ENCODE results near the gene CAMK4.

The CAMK4 gene

DNA sequence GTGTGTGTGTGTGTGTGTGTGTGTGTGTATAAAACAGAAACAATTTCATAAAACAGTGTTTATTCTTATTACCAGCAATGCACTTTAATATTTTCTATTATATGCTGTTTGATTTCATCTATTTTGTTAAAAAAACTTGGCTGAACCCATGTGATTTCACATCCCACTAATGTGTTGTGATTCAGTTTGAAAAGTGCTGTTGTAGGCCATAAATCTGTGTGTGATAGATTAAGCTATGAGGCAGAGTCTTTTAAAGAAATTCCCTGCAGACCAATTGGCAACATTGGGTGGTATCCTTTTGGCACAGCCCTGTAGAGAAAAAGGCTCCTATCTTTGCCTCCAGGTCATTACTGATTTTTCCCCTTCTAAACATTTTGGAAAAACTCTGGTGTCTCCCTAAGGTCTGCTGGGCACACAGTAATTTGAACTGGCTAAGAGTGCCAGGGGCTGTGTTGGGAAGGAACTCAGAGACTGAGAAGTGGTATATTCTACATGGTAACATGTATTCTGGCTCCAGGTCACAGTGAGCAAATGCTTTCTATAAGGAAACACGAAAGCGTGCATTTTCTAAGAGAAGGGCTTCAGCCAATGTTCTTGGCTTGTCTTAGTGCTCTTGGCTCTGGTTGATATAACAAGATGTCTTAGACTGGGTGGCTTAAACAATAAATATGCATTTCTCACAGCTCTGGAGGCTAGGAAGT, 4.5 kb downstream of the CAMK4 start:
- H3K36me3 ChIP-seq (ENCODE audit: control insufficient read depth, insufficient read depth, low read length), result no peaks in the 10 kb centered on the region
- H3K27me3 ChIP-seq (ENCODE audit: control insufficient read depth, insufficient read depth, low read length), result peaks cover 6% of the 10 kb centered on the region; the same call in 1 of the 2 replicates
- no peak overlapping the region for H3K27ac ChIP-seq (ENCODE audit: low read length)
- no peak overlapping the region for H3K4me3 ChIP-seq (ENCODE audit: low read length)
- DNase-seq (ENCODE audit: low read depth, low spot score), result no peak
- no peaks in the 10 kb centered on the region for H3K9me3 ChIP-seq (ENCODE audit: control insufficient read depth, insufficient read depth, low read length)
- no CpG with 5 or more reads among the region's 2 CpGs for WGBS (ENCODE audit: insufficient coverage, insufficient read length)
- H3K4me1 ChIP-seq (ENCODE audit: control insufficient read depth, insufficient read depth, low read length), result no peaks in the 10 kb centered on the region

DNA sequence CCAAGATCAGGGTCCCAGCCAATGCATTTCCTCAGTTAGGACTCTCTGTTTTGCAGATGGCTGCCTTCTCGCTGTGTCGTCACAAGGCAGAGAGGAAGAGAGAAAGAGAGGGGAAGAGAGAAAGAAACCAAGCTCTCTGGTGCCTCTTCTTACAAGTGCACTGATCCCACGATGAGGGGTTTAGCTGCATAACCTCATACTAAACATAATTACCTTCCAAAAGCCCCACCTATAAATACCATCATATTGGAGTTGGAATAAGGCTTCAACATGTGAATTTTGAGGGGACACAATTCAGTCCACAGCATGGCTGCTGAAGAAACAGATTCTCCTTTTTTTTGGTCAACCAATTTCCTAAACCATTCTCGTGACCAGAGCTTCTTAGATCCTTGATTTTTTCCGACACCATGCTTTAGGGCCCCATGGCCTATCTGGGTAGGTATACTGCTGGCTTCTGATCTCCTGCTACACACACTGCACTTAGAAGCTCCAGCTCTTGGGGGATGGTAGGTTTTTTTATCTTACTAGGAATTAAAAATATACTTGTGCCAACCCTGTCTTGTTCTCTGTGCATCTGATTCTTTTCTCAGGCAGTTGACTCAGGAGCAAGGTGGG, 5.1 kb downstream of the CAMK4 start:
- no CpG with 5 or more reads among the region's 5 CpGs for WGBS (ENCODE audit: insufficient coverage, insufficient read length)
- Histone ChIP-seq H3K9me3 (ENCODE audit: control insufficient read depth, insufficient read depth, low read length) (no peaks in the 10 kb centered on the region), H3K27me3 (ENCODE audit: control insufficient read depth, insufficient read depth, low read length) (peaks cover 6% of the 10 kb centered on the region; the same call in 1 of the 2 replicates), H3K4me1 (ENCODE audit: control insufficient read depth, insufficient read depth, low read length) (no peaks in the 10 kb centered on the region), H3K27ac (ENCODE audit: low read length) (no peak overlapping the region), H3K36me3 (ENCODE audit: control insufficient read depth, insufficient read depth, low read length) (no peaks in the 10 kb centered on the region), H3K4me3 (ENCODE audit: low read length) (no peak overlapping the region)
- no peak for DNase-seq (ENCODE audit: low read depth, low spot score)

DNA sequence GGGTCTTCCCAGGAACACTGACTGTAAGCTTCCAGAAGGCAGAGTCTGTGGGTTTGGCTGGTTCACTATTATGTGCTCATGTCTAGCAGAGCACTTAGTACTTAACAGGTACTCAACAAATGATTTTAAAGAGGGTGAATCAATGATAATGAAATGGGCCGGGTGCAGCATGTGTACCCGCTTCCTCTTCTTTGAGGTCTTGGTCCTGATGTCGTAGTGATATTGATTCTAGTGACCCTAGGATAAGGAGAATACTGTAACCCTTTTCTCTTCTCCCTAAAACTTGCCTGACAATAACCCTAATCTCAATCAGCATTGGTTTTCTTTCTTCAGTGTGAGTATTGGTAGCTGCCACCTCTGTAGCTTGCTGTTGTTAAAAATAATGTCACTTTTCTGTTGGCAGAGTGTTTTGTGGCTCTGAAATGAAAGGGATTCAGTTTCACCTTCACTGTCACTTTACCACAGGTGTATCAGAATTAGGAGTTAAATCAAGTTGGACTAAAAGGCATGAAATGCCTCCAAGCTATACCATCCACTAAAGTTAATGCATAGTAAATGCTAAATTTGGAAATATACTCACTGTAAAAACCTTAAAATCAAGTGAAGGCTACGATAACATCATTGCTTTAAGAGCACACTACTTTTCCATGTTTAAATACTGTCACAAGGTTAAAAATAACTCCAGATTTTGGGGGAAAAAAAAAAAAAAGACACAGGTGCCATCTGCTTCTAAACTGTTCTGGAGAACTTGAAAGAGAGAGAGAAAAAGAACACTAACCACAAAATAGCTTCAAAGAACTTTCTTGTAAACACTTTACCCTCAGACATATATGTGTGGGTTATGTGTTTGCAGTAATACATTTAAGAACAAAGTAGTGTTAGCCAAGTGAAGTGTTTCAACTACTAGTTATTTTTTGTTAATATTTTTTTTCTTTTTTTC, 6.0 kb downstream of the CAMK4 start:
- H3K27me3 ChIP-seq (ENCODE audit: control insufficient read depth, insufficient read depth, low read length), result peaks cover under 1% of the 10 kb centered on the region; the same call in 1 of the 2 replicates
- no peaks in the 10 kb centered on the region for H3K4me1 ChIP-seq (ENCODE audit: control insufficient read depth, insufficient read depth, low read length)
- no peak overlapping the region for H3K27ac ChIP-seq (ENCODE audit: low read length)
- no peak overlapping the region for H3K4me3 ChIP-seq (ENCODE audit: low read length)
- DNase-seq (ENCODE audit: low read depth, low spot score), result no peak
- WGBS (ENCODE audit: insufficient coverage, insufficient read length), result no CpG with 5 or more reads among the region's 4 CpGs
- no peaks in the 10 kb centered on the region for H3K9me3 ChIP-seq (ENCODE audit: control insufficient read depth, insufficient read depth, low read length)
- no peaks in the 10 kb centered on the region for H3K36me3 ChIP-seq (ENCODE audit: control insufficient read depth, insufficient read depth, low read length)

DNA sequence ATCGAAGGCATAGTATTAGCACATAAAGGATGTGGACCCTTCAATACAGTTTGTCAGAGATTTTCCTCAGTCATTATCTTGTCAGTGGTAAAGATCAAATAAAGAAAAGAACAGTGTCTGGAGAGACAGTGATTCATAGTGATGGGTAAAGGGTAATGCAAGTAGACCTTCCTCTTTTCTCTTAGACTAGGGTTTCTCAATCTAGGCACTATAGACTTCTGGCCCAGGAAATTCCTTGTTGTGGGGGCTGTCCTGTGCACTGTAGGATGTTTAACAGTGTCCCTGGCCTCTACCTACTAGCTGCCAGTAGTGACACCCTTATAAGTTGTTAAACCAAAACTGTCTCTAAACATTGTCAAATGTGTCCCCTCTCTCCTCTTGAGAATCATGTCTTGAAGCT, 6.9 kb downstream of the CAMK4 start:
- no peaks in the 10 kb centered on the region for H3K36me3 ChIP-seq (ENCODE audit: control insufficient read depth, insufficient read depth, low read length)
- WGBS (ENCODE audit: insufficient coverage, insufficient read length), result no CpG with 5 or more reads among the region's 1 CpG
- no peaks in the 10 kb centered on the region for H3K4me1 ChIP-seq (ENCODE audit: control insufficient read depth, insufficient read depth, low read length)
- H3K9me3 ChIP-seq (ENCODE audit: control insufficient read depth, insufficient read depth, low read length), result no peaks in the 10 kb centered on the region
- no peak overlapping the region for H3K4me3 ChIP-seq (ENCODE audit: low read length)
- no peak for DNase-seq (ENCODE audit: low read depth, low spot score)
- H3K27ac ChIP-seq (ENCODE audit: low read length), result no peak overlapping the region
- H3K27me3 ChIP-seq (ENCODE audit: control insufficient read depth, insufficient read depth, low read length), result no peaks in the 10 kb centered on the region

DNA sequence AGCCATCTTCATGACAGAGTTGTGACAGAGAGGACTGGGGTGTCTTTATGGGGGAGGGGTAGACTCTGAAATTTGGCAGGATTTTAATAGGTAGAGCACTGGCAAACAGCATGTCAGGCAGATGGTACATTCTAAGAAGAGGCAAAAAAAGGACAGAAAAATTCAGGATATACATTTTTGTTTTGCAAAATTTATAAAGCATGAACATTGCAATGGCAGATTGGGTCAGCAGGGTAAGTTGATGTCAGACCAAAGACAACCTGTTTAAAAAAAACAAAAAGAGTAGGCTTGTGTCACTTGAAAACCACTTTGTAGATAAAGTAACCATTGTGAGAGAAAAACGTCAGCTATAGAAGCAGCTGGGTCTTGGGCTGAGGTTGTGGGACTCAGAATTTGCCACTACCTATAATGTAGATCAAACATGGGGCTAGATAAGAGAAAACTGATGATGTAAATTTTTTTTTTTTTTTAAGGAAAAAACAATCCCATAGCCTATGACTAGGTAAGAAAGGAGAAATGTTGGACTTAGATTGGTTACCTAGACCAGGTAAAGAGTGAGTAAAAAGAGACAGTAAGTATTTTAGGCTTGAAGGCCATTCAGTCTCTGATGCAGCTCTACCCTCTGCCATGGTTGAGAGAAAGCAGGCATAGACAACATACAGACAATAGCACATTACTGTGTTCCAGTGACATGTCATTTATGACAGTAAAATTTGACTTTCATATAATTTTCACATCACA, 8.3 kb downstream of the CAMK4 start:
- no CpG with 5 or more reads among the region's 1 CpG for WGBS (ENCODE audit: insufficient coverage, insufficient read length)
- no peaks in the 10 kb centered on the region for H3K9me3 ChIP-seq (ENCODE audit: control insufficient read depth, insufficient read depth, low read length)
- H3K4me3 ChIP-seq (ENCODE audit: low read length), result no peak overlapping the region
- H3K27ac ChIP-seq (ENCODE audit: low read length), result no peak overlapping the region
- DNase-seq (ENCODE audit: low read depth, low spot score), result no peak
- H3K27me3 ChIP-seq (ENCODE audit: control insufficient read depth, insufficient read depth, low read length), result no peaks in the 10 kb centered on the region
- H3K4me1 ChIP-seq (ENCODE audit: control insufficient read depth, insufficient read depth, low read length), result no peaks in the 10 kb centered on the region
- H3K36me3 ChIP-seq (ENCODE audit: control insufficient read depth, insufficient read depth, low read length), result no peaks in the 10 kb centered on the region

DNA sequence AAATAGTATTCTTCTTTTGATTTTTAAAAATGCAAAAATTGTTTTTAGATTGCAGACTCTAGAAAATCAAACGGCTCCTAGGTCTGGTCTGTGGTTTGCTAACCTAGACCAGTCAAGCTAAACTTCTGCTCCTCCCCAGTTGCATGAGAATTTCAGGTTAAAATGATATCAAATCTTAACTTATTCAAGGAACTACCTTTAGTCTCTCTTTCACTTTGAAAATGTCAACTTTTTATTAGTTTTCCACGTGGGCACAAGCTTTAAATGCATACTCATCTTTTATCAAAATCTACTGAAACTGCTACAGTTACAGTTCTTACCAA, 8.8 kb downstream of the CAMK4 start:
- Histone ChIP-seq H3K4me1 (ENCODE audit: control insufficient read depth, insufficient read depth, low read length) (no peaks in the 10 kb centered on the region), H3K4me3 (ENCODE audit: low read length) (no peak overlapping the region)

DNA sequence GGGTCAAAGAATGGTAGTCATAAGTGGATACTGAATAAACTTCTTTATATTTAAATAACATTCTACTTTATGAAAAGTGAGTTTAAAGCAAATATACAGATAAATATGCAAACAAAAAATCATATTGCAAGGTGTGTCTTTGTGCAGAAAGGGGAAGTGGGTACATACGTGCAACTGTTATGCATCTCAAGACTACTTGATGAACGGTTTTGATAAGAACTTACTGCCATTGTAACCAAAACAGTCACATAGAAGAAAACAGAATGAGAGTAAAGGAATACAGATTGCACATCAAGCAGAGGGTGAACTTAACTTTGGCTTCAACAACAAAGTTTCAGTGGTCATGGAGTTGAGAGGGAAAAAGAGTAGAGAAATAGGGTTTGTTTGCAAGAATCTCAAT, 9.9 kb downstream of the CAMK4 start:
- H3K27me3 ChIP-seq (ENCODE audit: control insufficient read depth, insufficient read depth, low read length), result no peaks in the 10 kb centered on the region
- H3K36me3 ChIP-seq (ENCODE audit: control insufficient read depth, insufficient read depth, low read length), result no peaks in the 10 kb centered on the region
- no CpG with 5 or more reads among the region's 2 CpGs for WGBS (ENCODE audit: insufficient coverage, insufficient read length)
- no peak overlapping the region for H3K4me3 ChIP-seq (ENCODE audit: low read length)
- H3K4me1 ChIP-seq (ENCODE audit: control insufficient read depth, insufficient read depth, low read length), result no peaks in the 10 kb centered on the region
- no peaks in the 10 kb centered on the region for H3K9me3 ChIP-seq (ENCODE audit: control insufficient read depth, insufficient read depth, low read length)
- H3K27ac ChIP-seq (ENCODE audit: low read length), result no peak overlapping the region
- no peak for DNase-seq (ENCODE audit: low read depth, low spot score)

More for the DNA sequence above, 8.8 kb downstream of the CAMK4 start:
- H3K27ac ChIP-seq (ENCODE audit: low read length), result no peak overlapping the region
- H3K36me3 ChIP-seq (ENCODE audit: control insufficient read depth, insufficient read depth, low read length), result no peaks in the 10 kb centered on the region
- WGBS (ENCODE audit: insufficient coverage, insufficient read length), result no CpG with 5 or more reads among the region's 2 CpGs
- DNase-seq (ENCODE audit: low read depth, low spot score), result no peak
- no peaks in the 10 kb centered on the region for H3K9me3 ChIP-seq (ENCODE audit: control insufficient read depth, insufficient read depth, low read length)
- no peaks in the 10 kb centered on the region for H3K27me3 ChIP-seq (ENCODE audit: control insufficient read depth, insufficient read depth, low read length)

DNA sequence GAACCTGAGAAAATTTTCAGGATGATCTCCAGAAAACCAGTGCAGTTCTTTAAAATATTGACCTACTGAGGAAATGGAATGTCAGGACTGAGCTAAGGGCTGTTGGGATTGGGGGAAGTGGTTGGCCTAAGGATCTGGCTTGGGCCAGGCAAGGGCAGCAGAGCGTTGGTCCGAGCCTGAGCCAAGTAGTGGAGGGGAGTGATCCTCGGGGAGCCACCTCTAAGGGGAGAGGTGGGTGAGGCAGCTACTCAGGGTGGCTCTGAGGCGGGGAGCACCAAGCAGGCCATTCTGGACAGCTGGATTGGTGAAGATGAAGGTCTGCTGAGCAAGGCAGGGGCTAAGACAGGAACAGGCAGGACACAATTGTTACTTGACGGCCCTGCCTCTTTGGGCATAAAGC, 11.5 kb downstream of the CAMK4 start:
- no peaks in the 10 kb centered on the region for H3K27me3 ChIP-seq (ENCODE audit: control insufficient read depth, insufficient read depth, low read length)
- H3K4me3 ChIP-seq (ENCODE audit: low read length), result no peak overlapping the region
- no CpG with 5 or more reads among the region's 5 CpGs for WGBS (ENCODE audit: insufficient coverage, insufficient read length)
- no peaks in the 10 kb centered on the region for H3K9me3 ChIP-seq (ENCODE audit: control insufficient read depth, insufficient read depth, low read length)
- no peak for DNase-seq (ENCODE audit: low read depth, low spot score)
- H3K4me1 ChIP-seq (ENCODE audit: control insufficient read depth, insufficient read depth, low read length), result no peaks in the 10 kb centered on the region
- H3K36me3 ChIP-seq (ENCODE audit: control insufficient read depth, insufficient read depth, low read length), result no peaks in the 10 kb centered on the region
- no peak overlapping the region for H3K27ac ChIP-seq (ENCODE audit: low read length)

DNA sequence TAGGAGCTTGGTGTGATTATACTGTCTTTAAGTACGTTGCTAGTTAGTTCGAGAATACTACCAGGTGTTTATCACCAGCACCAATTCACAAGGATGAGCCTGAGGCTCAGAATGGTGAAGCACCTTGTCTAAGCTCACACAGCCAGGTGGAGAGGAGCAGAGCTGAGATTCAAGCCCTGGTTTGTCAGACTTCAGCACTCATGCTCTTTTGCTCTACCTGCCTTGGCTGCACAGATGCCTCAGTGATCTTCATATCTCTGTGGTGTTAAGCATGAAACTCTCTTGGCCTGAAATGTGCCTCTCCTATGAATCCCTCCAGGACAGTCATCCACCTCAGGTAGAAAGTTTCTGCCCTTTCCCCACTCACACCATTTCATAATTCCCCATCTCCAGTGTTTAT, 12.2 kb downstream of the CAMK4 start:
- H3K27me3 ChIP-seq (ENCODE audit: control insufficient read depth, insufficient read depth, low read length), result no peaks in the 10 kb centered on the region
- H3K4me1 ChIP-seq (ENCODE audit: control insufficient read depth, insufficient read depth, low read length), result no peaks in the 10 kb centered on the region
- no peaks in the 10 kb centered on the region for H3K9me3 ChIP-seq (ENCODE audit: control insufficient read depth, insufficient read depth, low read length)
- DNase-seq (ENCODE audit: low read depth, low spot score), result no peak
- H3K4me3 ChIP-seq (ENCODE audit: low read length), result no peak overlapping the region
- no CpG with 5 or more reads among the region's 2 CpGs for WGBS (ENCODE audit: insufficient coverage, insufficient read length)
- H3K36me3 ChIP-seq (ENCODE audit: control insufficient read depth, insufficient read depth, low read length), result no peaks in the 10 kb centered on the region
- no peak overlapping the region for H3K27ac ChIP-seq (ENCODE audit: low read length)

DNA sequence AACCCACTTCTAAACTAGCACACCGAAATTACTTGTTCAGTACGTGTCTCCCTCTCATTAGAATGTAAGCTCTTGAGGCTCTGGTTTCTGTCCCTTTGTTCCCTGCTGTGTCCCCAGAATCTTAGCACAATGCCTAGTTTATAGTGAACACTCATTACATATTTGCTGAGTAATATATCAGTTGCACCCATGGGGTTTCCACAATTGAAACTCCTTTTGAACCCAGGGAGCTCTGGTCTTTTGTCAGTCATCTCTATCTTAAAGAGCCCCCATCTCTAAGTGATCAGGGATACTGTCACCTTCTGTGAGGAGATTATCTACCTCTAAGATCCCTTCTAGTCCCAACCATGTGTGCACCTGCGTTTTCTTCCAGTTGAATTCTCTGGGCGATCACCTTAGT, 12.8 kb downstream of the CAMK4 start:
- no CpG with 5 or more reads among the region's 4 CpGs for WGBS (ENCODE audit: insufficient coverage, insufficient read length)
- H3K36me3 ChIP-seq (ENCODE audit: control insufficient read depth, insufficient read depth, low read length), result no peaks in the 10 kb centered on the region
- no peak overlapping the region for H3K27ac ChIP-seq (ENCODE audit: low read length)
- no peak for DNase-seq (ENCODE audit: low read depth, low spot score)
- H3K4me1 ChIP-seq (ENCODE audit: control insufficient read depth, insufficient read depth, low read length), result no peaks in the 10 kb centered on the region
- H3K27me3 ChIP-seq (ENCODE audit: control insufficient read depth, insufficient read depth, low read length), result no peaks in the 10 kb centered on the region
- H3K4me3 ChIP-seq (ENCODE audit: low read length), result no peak overlapping the region
- H3K9me3 ChIP-seq (ENCODE audit: control insufficient read depth, insufficient read depth, low read length), result no peaks in the 10 kb centered on the region
